ENCODE measurements around the gene LRMDA. TPM values are rescaled to one million over a fixed set of nuclear protein-coding genes. Genes with fewer than 3 reads are reported as not detected.

Gene LRMDA
- total RNA-seq, 2 experiments from 2014 or later = not detected

GRCh38 chr10:75694269-75694668, 262.8 kb downstream of the LRMDA start:
- CTCF ChIA-PET = no interaction called here
- H3K27ac Mint-ChIP-seq = no peak overlapping the region

GRCh38 chr10:75694790-75695189, 263.4 kb downstream of the LRMDA start:
- CTCF ChIA-PET = no interaction called here
- Mint-ChIP-seq H3K27me3 (peaks cover 3% of the 10 kb centered on the region), H3K4me3 (no peak overlapping the region), H3K27ac (no peak overlapping the region), H3K36me3 (ENCODE audit: low read depth) (no peaks in the 10 kb centered on the region), H3K4me1 (no peaks in the 10 kb centered on the region), H3K9me3 (no peaks in the 10 kb centered on the region)
- DNase-seq = no peak
- POLR2A ChIA-PET = no interaction called here

More at GRCh38 chr10:75694269-75694668, 262.8 kb downstream of the LRMDA start:
- H3K4me3 Mint-ChIP-seq = no peak overlapping the region
- DNase-seq = no peak
- POLR2A ChIA-PET = no interaction called here
- H3K9me3 Mint-ChIP-seq = no peaks in the 10 kb centered on the region
- no peaks in the 10 kb centered on the region for H3K36me3 Mint-ChIP-seq (ENCODE audit: low read depth)
- H3K27me3 Mint-ChIP-seq = peaks cover 3% of the 10 kb centered on the region
- H3K4me1 Mint-ChIP-seq = no peaks in the 10 kb centered on the region

- DNase-seq = no peak
- ChIA-PET POLR2A (no interaction called here), CTCF (no interaction called here)
- peaks cover 3% of the 10 kb centered on the region for H3K27me3 Mint-ChIP-seq
- no peak overlapping the region for H3K4me3 Mint-ChIP-seq
- no peaks in the 10 kb centered on the region for H3K4me1 Mint-ChIP-seq
- no peak overlapping the region for H3K27ac Mint-ChIP-seq
- no peaks in the 10 kb centered on the region for H3K36me3 Mint-ChIP-seq (ENCODE audit: low read depth)
- H3K9me3 Mint-ChIP-seq = no peaks in the 10 kb centered on the region
Measured at GRCh38 chr10:75695994-75696393, 264.6 kb downstream of the LRMDA start.

- no peak overlapping the region for H3K4me3 Mint-ChIP-seq
- peaks cover 3% of the 10 kb centered on the region for H3K27me3 Mint-ChIP-seq
- DNase-seq = no peak
- no peaks in the 10 kb centered on the region for H3K4me1 Mint-ChIP-seq
- ChIA-PET POLR2A (no interaction called here), CTCF (no interaction called here)
- H3K27ac Mint-ChIP-seq = no peak overlapping the region
- H3K9me3 Mint-ChIP-seq = no peaks in the 10 kb centered on the region
- no peaks in the 10 kb centered on the region for H3K36me3 Mint-ChIP-seq (ENCODE audit: low read depth)
Measured at GRCh38 chr10:75696536-75696935, 265.1 kb downstream of the LRMDA start.

GRCh38 chr10:75703191-75703854, 271.9 kb downstream of the LRMDA start:
- Mint-ChIP-seq H3K4me1 (no peaks in the 10 kb centered on the region), H3K36me3 (ENCODE audit: low read depth) (no peaks in the 10 kb centered on the region), H3K27ac (no peak overlapping the region), H3K27me3 (peaks cover 4% of the 10 kb centered on the region), H3K4me3 (no peak overlapping the region), H3K9me3 (no peaks in the 10 kb centered on the region)
- POLR2A ChIA-PET = no interaction called here
- CTCF ChIA-PET = no interaction called here
- DNase-seq = no peak

GRCh38 chr10:75705426-75705825, 274.0 kb downstream of the LRMDA start:
- POLR2A ChIA-PET = no interaction called here
- no peaks in the 10 kb centered on the region for H3K4me1 Mint-ChIP-seq
- H3K4me3 Mint-ChIP-seq = no peak overlapping the region
- H3K36me3 Mint-ChIP-seq (ENCODE audit: low read depth) = no peaks in the 10 kb centered on the region
- no peak for DNase-seq
- H3K9me3 Mint-ChIP-seq = no peaks in the 10 kb centered on the region
- H3K27me3 Mint-ChIP-seq = peaks cover 5% of the 10 kb centered on the region
- CTCF ChIA-PET = no interaction called here
- no peak overlapping the region for H3K27ac Mint-ChIP-seq

- H3K4me3 Mint-ChIP-seq = no peak overlapping the region
- no peaks in the 10 kb centered on the region for H3K36me3 Mint-ChIP-seq (ENCODE audit: low read depth)
- H3K4me1 Mint-ChIP-seq = no peaks in the 10 kb centered on the region
- no peak overlapping the region for H3K27ac Mint-ChIP-seq
- ChIA-PET POLR2A (no interaction called here), CTCF (no interaction called here)
- no peak for DNase-seq
- peaks cover 8% of the 10 kb centered on the region for H3K27me3 Mint-ChIP-seq
- H3K9me3 Mint-ChIP-seq = no peaks in the 10 kb centered on the region
Measured at GRCh38 chr10:75707080-75707840, 275.8 kb downstream of the LRMDA start.

- ChIA-PET POLR2A (no interaction called here), CTCF (no interaction called here)
- no peak for DNase-seq
- no peaks in the 10 kb centered on the region for H3K9me3 Mint-ChIP-seq
- H3K4me1 Mint-ChIP-seq = no peaks in the 10 kb centered on the region
- peaks cover 14% of the 10 kb centered on the region for H3K27me3 Mint-ChIP-seq
- H3K27ac Mint-ChIP-seq = no peak overlapping the region
- H3K36me3 Mint-ChIP-seq (ENCODE audit: low read depth) = no peaks in the 10 kb centered on the region
- H3K4me3 Mint-ChIP-seq = no peak overlapping the region
Measured at GRCh38 chr10:75708060-75708459, 276.6 kb downstream of the LRMDA start.

GRCh38 chr10:75709245-75709644, 277.8 kb downstream of the LRMDA start:
- H3K36me3 Mint-ChIP-seq (ENCODE audit: low read depth) = no peaks in the 10 kb centered on the region
- ChIA-PET POLR2A (no interaction called here), CTCF (no interaction called here)
- no peaks in the 10 kb centered on the region for H3K4me1 Mint-ChIP-seq
- no peaks in the 10 kb centered on the region for H3K9me3 Mint-ChIP-seq
- peaks cover 21% of the 10 kb centered on the region for H3K27me3 Mint-ChIP-seq
- no peak overlapping the region for H3K27ac Mint-ChIP-seq
- DNase-seq = no peak
- H3K4me3 Mint-ChIP-seq = no peak overlapping the region

GRCh38 chr10:75709811-75710210, 278.4 kb downstream of the LRMDA start:
- H3K4me1 Mint-ChIP-seq = no peaks in the 10 kb centered on the region
- no peak overlapping the region for H3K4me3 Mint-ChIP-seq
- no peaks in the 10 kb centered on the region for H3K9me3 Mint-ChIP-seq
- H3K27ac Mint-ChIP-seq = no peak overlapping the region
- ChIA-PET CTCF (no interaction called here), POLR2A (no interaction called here)
- H3K36me3 Mint-ChIP-seq (ENCODE audit: low read depth) = no peaks in the 10 kb centered on the region
- H3K27me3 Mint-ChIP-seq = peaks cover 22% of the 10 kb centered on the region
- DNase-seq = no peak

GRCh38 chr10:75712242-75712880, 280.9 kb downstream of the LRMDA start:
- Mint-ChIP-seq H3K4me3 (no peak overlapping the region), H3K36me3 (ENCODE audit: low read depth) (no peaks in the 10 kb centered on the region), H3K4me1 (no peaks in the 10 kb centered on the region), H3K9me3 (no peaks in the 10 kb centered on the region), H3K27ac (no peak overlapping the region), H3K27me3 (peaks cover 27% of the 10 kb centered on the region)
- no peak for DNase-seq
- ChIA-PET CTCF (no interaction called here), POLR2A (no interaction called here)

- Mint-ChIP-seq H3K4me1 (no peaks in the 10 kb centered on the region), H3K4me3 (no peak overlapping the region)
- CTCF ChIA-PET = no interaction called here
Measured at GRCh38 chr10:75716506-75716905, 285.1 kb downstream of the LRMDA start.

GRCh38 chr10:75717126-75717916, 285.9 kb downstream of the LRMDA start:
- H3K9me3 Mint-ChIP-seq = no peaks in the 10 kb centered on the region
- ChIA-PET CTCF (no interaction called here), POLR2A (no interaction called here)
- no peak overlapping the region for H3K27ac Mint-ChIP-seq
- no peak for DNase-seq
- H3K27me3 Mint-ChIP-seq = peaks cover 22% of the 10 kb centered on the region
- no peaks in the 10 kb centered on the region for H3K36me3 Mint-ChIP-seq (ENCODE audit: low read depth)
- no peak overlapping the region for H3K4me3 Mint-ChIP-seq
- no peaks in the 10 kb centered on the region for H3K4me1 Mint-ChIP-seq

More at GRCh38 chr10:75716506-75716905, 285.1 kb downstream of the LRMDA start:
- POLR2A ChIA-PET = no interaction called here
- Mint-ChIP-seq H3K9me3 (no peaks in the 10 kb centered on the region), H3K36me3 (ENCODE audit: low read depth) (no peaks in the 10 kb centered on the region), H3K27ac (no peak overlapping the region), H3K27me3 (peaks cover 25% of the 10 kb centered on the region)
- no peak for DNase-seq

All from activated CD4-positive, alpha-beta T cell treated with anti-CD3 and anti-CD28 coated beads, Interleukin-2, amount 10 ng/mL, durations not matched to agents 7 days and 5 days (primary cell).